Measurements from ENCODE around the gene CNNM3.

- TF ChIP-seq, protein P1, sequence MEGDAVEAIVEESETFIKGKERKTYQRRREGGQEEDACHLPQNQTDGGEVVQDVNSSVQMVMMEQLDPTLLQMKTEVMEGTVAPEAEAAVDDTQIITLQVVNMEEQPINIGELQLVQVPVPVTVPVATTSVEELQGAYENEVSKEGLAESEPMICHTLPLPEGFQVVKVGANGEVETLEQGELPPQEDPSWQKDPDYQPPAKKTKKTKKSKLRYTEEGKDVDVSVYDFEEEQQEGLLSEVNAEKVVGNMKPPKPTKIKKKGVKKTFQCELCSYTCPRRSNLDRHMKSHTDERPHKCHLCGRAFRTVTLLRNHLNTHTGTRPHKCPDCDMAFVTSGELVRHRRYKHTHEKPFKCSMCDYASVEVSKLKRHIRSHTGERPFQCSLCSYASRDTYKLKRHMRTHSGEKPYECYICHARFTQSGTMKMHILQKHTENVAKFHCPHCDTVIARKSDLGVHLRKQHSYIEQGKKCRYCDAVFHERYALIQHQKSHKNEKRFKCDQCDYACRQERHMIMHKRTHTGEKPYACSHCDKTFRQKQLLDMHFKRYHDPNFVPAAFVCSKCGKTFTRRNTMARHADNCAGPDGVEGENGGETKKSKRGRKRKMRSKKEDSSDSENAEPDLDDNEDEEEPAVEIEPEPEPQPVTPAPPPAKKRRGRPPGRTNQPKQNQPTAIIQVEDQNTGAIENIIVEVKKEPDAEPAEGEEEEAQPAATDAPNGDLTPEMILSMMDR (IDR thresholded peaks at IDR 0.05), result no peak
- no peak for TF ChIP-seq POLR2A (IDR thresholded peaks at IDR 0.05)
These were observed 5.9 kb upstream of the CNNM3 start for GRCh38 chr2:96809951-96810782.

Data from lower leg skin (tissue), 3 donors.